SK-N-SH (cell line): ENCODE data around the gene UNC93B1. TPM values are rescaled to one million over a fixed set of nuclear protein-coding genes. Genes with fewer than 3 reads are reported as not detected.
"Not testable (repeated sequence)": the region's sequence is repeated elsewhere in the genome, so short reads cannot be mapped to it uniquely, and the experiment has no call there.

Experiments
- CTCF ChIA-PET: fragments of 300-600, 350-600 bp; formaldehyde crosslinking; extraction: SDS; loops from one replicate; lab custom pipeline; 2021; lab: Yijun Ruan, JAX
- POLR2A ChIA-PET: fragments of 350-600 bp; sonication (Branson Sonifier 250); formaldehyde crosslinking; extraction: SDS; loops from one replicate; lab custom pipeline; 2020; ENCODE audit warnings: antibody characterized with exemption, inconsistent platforms; lab: Yijun Ruan, JAX
- DNase-seq: peaks from one replicate; pipeline ENCODE4 v3.0.0; 2012
- H2AFZ ChIP-seq: fragments of 200-600 bp; sonication (generic); 2 replicates; pipeline ENCODE4 v1.8.1; 2016; ENCODE audit warnings: antibody characterized with exemption, mild to moderate bottlenecking, low read depth
- H3F3A ChIP-seq: fragments of 200-600 bp; sonication (generic); replicated peaks from 2 replicates; pipeline ENCODE3; 2016; ENCODE audit warnings: antibody characterized with exemption, mild to moderate bottlenecking; ENCODE audit not compliant: insufficient read depth
- H3K27ac ChIP-seq, 2 experiments: fragments of 200-500 bp in 1 of 2; fragments of 200-600 bp in 1 of 2; sonication (Bioruptor generic) in 1 of 2; sonication (generic), shearing (Covaris generic) in 1 of 2; 2 replicates each; pipeline versions ENCODE4 v1.5.1 to v1.6.1; 2014 to 2016; ENCODE audit warnings: low read depth in 2 of 2, inconsistent platforms in 1 of 2, low read length in 1 of 2, mild to moderate bottlenecking in 1 of 2, mixed read lengths in 1 of 2
- H3K27me3 ChIP-seq: fragments of 200-600 bp; sonication (generic), shearing (Covaris generic); 2 replicates; pipeline ENCODE4 v1.6.1; 2016; ENCODE audit warnings: mixed run types; ENCODE audit not compliant: insufficient read depth
- H3K36me3 ChIP-seq, 2 experiments: fragments of 200-500 bp in 1 of 2; fragments of 200-600 bp in 1 of 2; sonication (Bioruptor generic) in 1 of 2; sonication (generic) in 1 of 2; replicated peaks in 1 of 2; 2 replicates each; pipeline versions ENCODE3 to v1.5.1; 2014 to 2016; ENCODE audit warnings: low read length in 1 of 2, mild to moderate bottlenecking in 1 of 2; ENCODE audit not compliant: insufficient read depth in 2 of 2, control insufficient read depth in 1 of 2
- H3K4me1 ChIP-seq, 2 experiments: fragments of 200-500 bp in 1 of 2; fragments of 200-600 bp in 1 of 2; sonication (Bioruptor generic) in 1 of 2; sonication (generic), shearing (Covaris generic) in 1 of 2; 2 replicates each; pipeline versions ENCODE4 v1.5.1 to v1.6.1; 2014 to 2016; ENCODE audit warnings: low read depth in 1 of 2, low read length in 1 of 2, mixed run types in 1 of 2; ENCODE audit not compliant: insufficient read depth in 2 of 2, control insufficient read depth in 1 of 2
- H3K4me2 ChIP-seq: fragments of 200-600 bp; sonication (generic), shearing (Covaris generic); 2 replicates; pipeline ENCODE4 v1.6.1; 2017; ENCODE audit warnings: mixed run types
- H3K4me3 ChIP-seq, 2 experiments: fragments of 200-500 bp in 1 of 2; fragments of 200-600 bp in 1 of 2; sonication (Bioruptor generic) in 1 of 2; sonication (generic), shearing (Covaris generic) in 1 of 2; 2 replicates each; pipeline versions ENCODE4 v1.5.1 to v1.8.1; 2014 to 2016; ENCODE audit warnings: low read depth in 2 of 2, inconsistent platforms in 1 of 2, low read length in 1 of 2, mild to moderate bottlenecking in 1 of 2, mixed read lengths in 1 of 2, moderate library complexity in 1 of 2
- H3K79me2 ChIP-seq: fragments of 200-600 bp; sonication (generic); 2 replicates; pipeline ENCODE4 v1.8.1; 2017; ENCODE audit warnings: mild to moderate bottlenecking; ENCODE audit not compliant: insufficient read depth
- H3K9ac ChIP-seq: fragments of 200-600 bp; sonication (generic); 2 replicates; pipeline ENCODE4 v1.6.1; 2017; ENCODE audit warnings: mixed run types
- H3K9me2 ChIP-seq: fragments of 200-600 bp; sonication (generic); 2 replicates; pipeline ENCODE4 v1.6.1; 2017; ENCODE audit warnings: mixed run types
- H3K9me3 ChIP-seq: fragments of 200-600 bp; sonication (generic); 2 replicates; pipeline ENCODE4 v1.6.1; 2017; ENCODE audit warnings: mixed run types, mild to moderate bottlenecking, moderate library complexity
- H4K20me1 ChIP-seq: fragments of 200-600 bp; sonication (generic); 2 replicates; pipeline ENCODE4 v1.6.1; 2017; ENCODE audit warnings: mild to moderate bottlenecking, mixed run types; ENCODE audit not compliant: insufficient read depth
- CHD2 ChIP-seq: fragments of 150-350 bp; IDR thresholded peaks from 2 replicates; pipeline ENCODE4 v1.6.1; 2018; ENCODE audit warnings: low read length; ENCODE audit not compliant: partially characterized antibody
- FOXJ3 ChIP-seq: sonication (generic); formaldehyde crosslinking; IDR thresholded peaks from 2 replicates; pipeline ENCODE4 v1.5.1; 2020; ENCODE audit warnings: mild to moderate bottlenecking, missing genetic modification reagents
- GABPA ChIP-seq: IDR thresholded peaks from 2 replicates; pipeline ENCODE4 v1.4.0; 2012; ENCODE audit warnings: low read depth, mild to moderate bottlenecking
- JUND ChIP-seq: IDR thresholded peaks from 2 replicates; pipeline ENCODE4 v1.4.0; 2012
- MAX ChIP-seq: IDR thresholded peaks from 2 replicates; pipeline ENCODE4 v1.4.0; 2012; ENCODE audit warnings: low read depth
- MEF2A ChIP-seq: IDR thresholded peaks from 2 replicates; pipeline ENCODE4 v1.4.0; 2012; ENCODE audit warnings: low read depth, borderline replicate concordance
- NFIC ChIP-seq: IDR thresholded peaks from 2 replicates; pipeline ENCODE4 v1.4.0; 2012; ENCODE audit warnings: borderline replicate concordance
- RAD21 ChIP-seq: IDR thresholded peaks from 2 replicates; pipeline ENCODE4 v1.6.1; 2012; ENCODE audit warnings: mild to moderate bottlenecking, low read length
- REST ChIP-seq: IDR thresholded peaks from 2 replicates; pipeline ENCODE4 v1.6.1; 2012; ENCODE audit warnings: mild to moderate bottlenecking, low read depth, low read length, moderate library complexity
- RXRA ChIP-seq: IDR thresholded peaks from 2 replicates; pipeline ENCODE4 v1.4.0; 2012; ENCODE audit warnings: low read depth, mild to moderate bottlenecking, borderline replicate concordance
- TAF1 ChIP-seq: IDR thresholded peaks from 2 replicates; pipeline ENCODE4 v1.6.1; 2012; ENCODE audit warnings: low read depth, mild to moderate bottlenecking, low read length, moderate library complexity, borderline replicate concordance
- ZBTB33 ChIP-seq: IDR thresholded peaks from 2 replicates; pipeline ENCODE4 v1.4.0; 2012; ENCODE audit warnings: low read depth, borderline replicate concordance
- WGBS: methylation state at CpG from one replicate; pipeline ENCODE4 v1.1.6; 2017; ENCODE audit warnings: low lambda C conversion rate; 5-methylcytosine and 5-hydroxymethylcytosine counted together
- polyA plus RNA-seq, 3 experiments: library from polyadenylated mRNA; depleted of rRNA; stranded (reverse); fragments of >200 nt; gene quantifications; 2 replicates each; pipeline ENCODE4 v1.2.3, GENCODE V29; 2012

The UNC93B1 gene
- polyA plus RNA-seq, 1 of the 3 experiments (the other 2 are of a cell fraction), result 28.9 TPM

- 6% methylated on average over 9 of the region's 29 CpGs for WGBS
- ChIA-PET CTCF (no interaction called here), POLR2A (no interaction called here)
Observed at GRCh38 chr11:67983951-67984350, 19.9 kb downstream of the UNC93B1 start.

GRCh38 chr11:67982255-67982857, 21.5 kb downstream of the UNC93B1 start:
- H3K4me1 ChIP-seq, POLR2A ChIA-PET, CTCF ChIA-PET, H3K27ac ChIP-seq, H2AFZ ChIP-seq, H3K9ac ChIP-seq, H3K79me2 ChIP-seq, H3K4me2 ChIP-seq, H3K27me3 ChIP-seq, DNase-seq, H3K9me3 ChIP-seq, H3K4me3 ChIP-seq, H3F3A ChIP-seq, H3K36me3 ChIP-seq, H3K9me2 ChIP-seq, H4K20me1 ChIP-seq: not testable (repeated sequence)
- WGBS, result 84% methylated on average over 17 of the region's 17 CpGs

More at GRCh38 chr11:67983951-67984350, 19.9 kb downstream of the UNC93B1 start:
- TF ChIP-seq RXRA (no peak), GABPA (no peak), REST (no peak), JUND (no peak), CHD2 (no peak), TAF1 (no peak), MAX (no peak), MEF2A (no peak), ZBTB33 (no peak), NFIC (no peak), RAD21 (no peak), FOXJ3 (no peak)
- peak; percentile 46 for DNase-seq
- Histone ChIP-seq H3K36me3 (no peaks in the 10 kb centered on the region), H3K4me2 (peak overlapping the region; percentile 82), H2AFZ (peak overlapping the region; percentile 81; the same call in 1 of the 2 replicates), H3K9me3 (no peaks in the 10 kb centered on the region), H3K9me2 (no peaks in the 10 kb centered on the region), H3K9ac (peak overlapping the region; percentile 50; the same call in 1 of the 2 replicates), H3K79me2 (no peaks in the 10 kb centered on the region), H3K27me3 (no peaks in the 10 kb centered on the region; the same call in 1 of the 2 replicates), H3K4me1 (peaks cover 0 to 2% of the 10 kb centered on the region in 2 experiments; a peak in 1 of 4 replicates), H3K27ac (no peak overlapping the region), H3F3A (no peaks in the 10 kb centered on the region), H3K4me3 (peak overlapping the region; percentile 55 to 68), H4K20me1 (no peaks in the 10 kb centered on the region)
